IMR-90 (cell line): Measurements from ENCODE around the gene FAM227B. TPM values are rescaled to one million over a fixed set of nuclear protein-coding genes. Genes with fewer than 3 reads are reported as not detected.

Experiments
- ATAC-seq: fragments of 200-7000 bp; cut with Tn5 transposase; 2 replicates; pipeline ENCODE4 v1.9.1; 2020; ENCODE audit warnings: low read depth, mild to moderate bottlenecking, moderate library complexity
- BruUV-seq: library from RNA; stranded (reverse); fragments of 400-500 nt; replicated peaks from 2 replicates; lab custom pipeline; 2021; lab: Mats Ljungman, UMichigan
- CTCF ChIA-PET: fragments of 300-600 bp; formaldehyde crosslinking; extraction: SDS; loops from one replicate; lab custom pipeline; 2021; ENCODE audit warnings: antibody characterized with exemption; lab: Yijun Ruan, JAX
- POLR2A ChIA-PET: fragments of 300-600 bp; sonication (Branson Sonifier 250); formaldehyde crosslinking; loops from one replicate; lab custom pipeline; 2022; ENCODE audit warnings: antibody characterized with exemption; ENCODE audit not compliant: unreplicated experiment; lab: Charles Lee
- DNase-seq: peaks from one replicate; pipeline ENCODE4 v3.0.0; 2013
- H2AFZ ChIP-seq: replicated peaks from 2 replicates; pipeline ENCODE3; 2013; ENCODE audit warnings: low read length, mild to moderate bottlenecking; ENCODE audit not compliant: poor library complexity
- H2AK5ac ChIP-seq: 2 replicates; pipeline ENCODE4 v1.6.1; 2013; ENCODE audit warnings: low read depth, low read length, inconsistent platforms
- H2AK9ac ChIP-seq: replicated peaks from 2 replicates; pipeline ENCODE3; 2013; ENCODE audit warnings: mild to moderate bottlenecking, low read depth, low read length, moderate library complexity; ENCODE audit not compliant: poor library complexity
- H2BK120ac ChIP-seq: 2 replicates; pipeline ENCODE4 v1.6.1; 2013; ENCODE audit warnings: low read depth, low read length, inconsistent platforms
- H2BK15ac ChIP-seq: 3 replicates; pipeline ENCODE4 v1.6.1; 2013; ENCODE audit warnings: low read depth, low read length, inconsistent platforms
- H2BK20ac ChIP-seq: 2 replicates; pipeline ENCODE4 v1.6.1; 2013; ENCODE audit warnings: low read depth, mild to moderate bottlenecking, inconsistent platforms, low read length, moderate library complexity
- H2BK5ac ChIP-seq: 2 replicates; pipeline ENCODE4 v1.6.1; 2013; ENCODE audit warnings: mild to moderate bottlenecking, low read depth, low read length, inconsistent platforms; ENCODE audit not compliant: poor library complexity, severe bottlenecking
- H3K14ac ChIP-seq: replicated peaks from 2 replicates; pipeline ENCODE4 v1.6.1; 2013; ENCODE audit warnings: low read depth, low read length, inconsistent platforms
- H3K18ac ChIP-seq: 2 replicates; pipeline ENCODE4 v1.6.1; 2013; ENCODE audit warnings: low read depth, low read length, control low read depth
- H3K23ac ChIP-seq: 2 replicates; pipeline ENCODE4 v1.6.1; 2013; ENCODE audit warnings: low read depth, low read length, inconsistent platforms
- H3K27ac ChIP-seq: 2 replicates; pipeline ENCODE4 v1.5.1; 2013; ENCODE audit warnings: mild to moderate bottlenecking, control low read depth, low read length; ENCODE audit not compliant: insufficient read depth
- H3K27me3 ChIP-seq: 2 replicates; pipeline ENCODE4 v1.6.1; 2013; ENCODE audit warnings: low read length; ENCODE audit not compliant: control insufficient read depth, insufficient read depth
- H3K36me3 ChIP-seq: 2 replicates; pipeline ENCODE4 v1.6.1; 2013; ENCODE audit warnings: low read length, mixed read lengths; ENCODE audit not compliant: control insufficient read depth, insufficient read depth
- H3K4ac ChIP-seq: 2 replicates; pipeline ENCODE4 v1.6.1; 2013; ENCODE audit warnings: low read depth, low read length, inconsistent platforms
- H3K4me1 ChIP-seq: 2 replicates; pipeline ENCODE4 v1.6.1; 2013; ENCODE audit warnings: low read length, mixed read lengths; ENCODE audit not compliant: control insufficient read depth, insufficient read depth
- H3K4me2 ChIP-seq: 2 replicates; pipeline ENCODE4 v1.6.1; 2013; ENCODE audit warnings: low read depth, mild to moderate bottlenecking, control low read depth, low read length, moderate library complexity
- H3K4me3 ChIP-seq: 2 replicates; pipeline ENCODE4 v1.5.1; 2013; ENCODE audit warnings: low read depth, mild to moderate bottlenecking, control low read depth, low read length, moderate library complexity; ENCODE audit not compliant: insufficient read depth
- H3K56ac ChIP-seq: 2 replicates; pipeline ENCODE4 v1.6.1; 2013; ENCODE audit warnings: low read length, inconsistent platforms; ENCODE audit not compliant: insufficient read depth; ENCODE audit errors: extremely low read depth
- H3K79me1 ChIP-seq, 2 experiments: 2 replicates each; pipeline ENCODE4 v1.6.1; 2013; ENCODE audit warnings: low read length in 2 of 2, inconsistent platforms in 1 of 2, low read depth in 1 of 2
- H3K9ac ChIP-seq: 2 replicates; pipeline ENCODE4 v1.6.1; 2013; ENCODE audit warnings: low read depth, low read length, control low read depth
- H3K9me1 ChIP-seq: 2 replicates; pipeline ENCODE4 v1.6.1; 2013; ENCODE audit warnings: low read length, inconsistent platforms; ENCODE audit not compliant: insufficient read depth
- H3K9me3 ChIP-seq: 2 replicates; pipeline ENCODE4 v1.6.1; 2013; ENCODE audit warnings: low read length; ENCODE audit not compliant: control insufficient read depth, insufficient read depth
- H4K20me1 ChIP-seq: 2 replicates; pipeline ENCODE4 v1.6.1; 2013; ENCODE audit warnings: low read length, inconsistent platforms; ENCODE audit not compliant: insufficient read depth
- H4K5ac ChIP-seq: 2 replicates; pipeline ENCODE4 v1.6.1; 2013; ENCODE audit warnings: mild to moderate bottlenecking, low read depth, low read length, control low read depth
- H4K8ac ChIP-seq, 2 experiments: 2 replicates each; pipeline ENCODE4 v1.6.1; 2013; ENCODE audit warnings: low read depth in 2 of 2, low read length in 2 of 2, control low read depth in 1 of 2, inconsistent platforms in 1 of 2
- H4K91ac ChIP-seq: 2 replicates; pipeline ENCODE4 v1.6.1; 2013; ENCODE audit warnings: low read depth, low read length, inconsistent platforms; ENCODE audit not compliant: insufficient read depth
- BHLHE40 ChIP-seq: fragments of 150-350 bp; IDR thresholded peaks from 2 replicates; pipeline ENCODE4 v1.6.1; 2016; ENCODE audit warnings: mild to moderate bottlenecking, low read depth, low read length
- CTCF ChIP-seq: conservative IDR thresholded peaks from 2 replicates; pipeline ENCODE4 v1.5.1; 2012; ENCODE audit warnings: mild to moderate bottlenecking, low read depth, low read length, improper control_type of control experiment
- FOS ChIP-seq: fragments of 150-350 bp; IDR thresholded peaks from 2 replicates; pipeline ENCODE4 v1.6.1; 2016; ENCODE audit warnings: low read depth, low read length
- POLR2A ChIP-seq: IDR thresholded peaks from 2 replicates; pipeline ENCODE4 v1.6.1; 2012; ENCODE audit warnings: mild to moderate bottlenecking, low read depth, low read length
- RCOR1 ChIP-seq: IDR thresholded peaks from 2 replicates; pipeline ENCODE4 v1.6.1; 2012; ENCODE audit warnings: mild to moderate bottlenecking, low read length, improper control_type of control experiment; ENCODE audit not compliant: insufficient replicate concordance
- RFX5 ChIP-seq: IDR thresholded peaks from 2 replicates; pipeline ENCODE4 v1.8.0; 2012; ENCODE audit warnings: low read depth, mild to moderate bottlenecking, low read length, moderate library complexity
- SMC3 ChIP-seq: fragments of 150-350 bp; IDR thresholded peaks from 2 replicates; pipeline ENCODE4 v1.6.1; 2016; ENCODE audit warnings: low read depth, mild to moderate bottlenecking, antibody characterized with exemption, low read length, moderate library complexity
- USF2 ChIP-seq: fragments of 150-350 bp; IDR thresholded peaks from 2 replicates; pipeline ENCODE4 v1.6.1; 2017; ENCODE audit warnings: mild to moderate bottlenecking, antibody characterized with exemption, low read length, low read depth
- dilution Hi-C: fragments of 300-500 bp; cut with HindIII; formaldehyde crosslinking; loops from one replicate; pipeline ENCODE4 v1.14.3; 2018; ENCODE audit warnings: low sequenced_read_pairs; ENCODE audit not compliant: unreplicated experiment
- in situ Hi-C: fragments of 300-500 bp; cut with MboI; formaldehyde crosslinking; loops from 3 replicates; pipeline ENCODE4 v1.14.3; 2019; ENCODE audit warnings: low sequenced_read_pairs, inconsistent platforms, mixed read lengths
- intact Hi-C: fragments of 100-400 bp; cut with micrococcal nuclease; formaldehyde crosslinking; loops from 2 replicates; pipeline ENCODE4 v1.10.0; 2022
- polyA plus RNA-seq, 3 experiments: library from polyadenylated mRNA; depleted of rRNA; stranded (reverse); fragments of >200 nt; gene quantifications; 2 replicates each; pipeline ENCODE4 v1.2.3, GENCODE V29; 2012; ENCODE audit warnings: low replicate concordance in 1 of 3
- total RNA-seq: library from RNA; depleted of rRNA; stranded (reverse); fragments of >200 nt; gene quantifications from 2 replicates; pipeline ENCODE4 v1.2.3, GENCODE V29; 2012

FAM227B gene
- total and polyA plus RNA-seq, 2 of the 4 experiments (the other 2 are of a cell fraction), result 1.8 to 3.0 TPM

- POLR2A ChIA-PET, result no interaction called here
- Histone ChIP-seq H3K4ac (no peak overlapping the region), H3K27me3 (no peaks in the 10 kb centered on the region), H3K79me1 (peaks cover 0 to 7% of the 10 kb centered on the region in 2 experiments; a peak in 3 of 4 replicates), H3K27ac (no peak overlapping the region), H2BK5ac (no peak overlapping the region), H2BK120ac (no peak overlapping the region), H3K9me1 (peaks cover 2% of the 10 kb centered on the region; the same call in 1 of the 2 replicates), H2AK5ac (no peak overlapping the region), H3K23ac (no peak overlapping the region), H3K9me3 (no peaks in the 10 kb centered on the region), H2AFZ (no peak overlapping the region), H3K4me3 (no peak overlapping the region), H3K9ac (no peak overlapping the region), H4K91ac (no peak overlapping the region), H4K5ac (no peak overlapping the region), H3K36me3 (peaks cover 2% of the 10 kb centered on the region; the same call in 1 of the 2 replicates), H4K8ac (no peak overlapping the region), H3K4me1 (no peaks in the 10 kb centered on the region), H2BK20ac (no peak overlapping the region), H3K4me2 (no peak overlapping the region), H4K20me1 (no peaks in the 10 kb centered on the region), H2BK15ac (no peak overlapping the region), H3K56ac (no peak overlapping the region), H3K14ac (no peak overlapping the region), H2AK9ac (no peak overlapping the region), H3K18ac (no peak overlapping the region)
- TF ChIP-seq POLR2A (no peak), BHLHE40 (no peak), SMC3 (no peak), RCOR1 (no peak), RFX5 (no peak), USF2 (no peak), CTCF (no peak), FOS (no peak)
- no peak for DNase-seq
- dilution Hi-C loops, result no loop called here
- CTCF ChIA-PET, result no interaction called here
- in situ Hi-C loops, result no loop called here
- BruUV-seq, result no TSS peak
- intact Hi-C loops, result no loop called here
- ATAC-seq, result no peak
Observed at GRCh38 chr15:49293941-49294340, 326.7 kb downstream of the FAM227B start.
